SK-N-SH treated with all-trans-retinoic acid at 6 μM for 48 hours (cell line): ENCODE data around the gene UNCX.
"Not testable (repeated sequence)": the region's sequence is repeated elsewhere in the genome, so short reads cannot be mapped to it uniquely, and the experiment has no call there.

ENCODE experiments used
- TSHZ2 ChIP-seq: fragments of 250-450 bp; sonication (Bioruptor Pico); IDR thresholded peaks from 2 replicates; pipeline ENCODE4 v1.5.0; 2020; ENCODE audit warnings: mild to moderate bottlenecking, moderate library complexity
- ZC3H10 ChIP-seq: fragments of 250-450 bp; sonication (Bioruptor Pico); IDR thresholded peaks from 2 replicates; pipeline ENCODE4 v1.5.1; 2021; ENCODE audit warnings: mild to moderate bottlenecking, moderate library complexity

DNA sequence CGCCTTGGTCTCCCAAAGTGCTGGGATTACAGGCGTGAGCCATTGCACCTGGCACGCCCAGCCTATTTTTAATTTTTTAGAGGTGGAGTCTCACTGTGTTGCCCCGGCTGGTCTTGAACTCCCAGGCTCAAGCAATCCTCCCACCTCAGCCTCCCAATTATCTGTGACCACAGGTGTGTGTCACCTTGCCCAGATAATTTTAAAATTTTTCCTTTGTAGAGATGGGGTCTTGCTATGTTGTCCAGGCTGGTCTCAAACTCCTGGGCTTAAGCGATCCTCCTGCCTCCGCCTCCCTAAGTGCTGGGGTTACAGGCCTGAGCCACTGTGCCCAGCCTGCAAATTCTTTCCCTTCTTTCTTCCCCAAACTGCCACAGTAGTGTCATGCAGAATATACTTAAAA, 29.8 kb upstream of the UNCX start:
- not testable (repeated sequence) for TF ChIP-seq TSHZ2, ZC3H10
